GM12874 (cell line): Measurements from ENCODE around the gene BTN3A1.

Experiments used
- TF ChIP-seq, protein P1 (sequence below): IDR thresholded peaks from 2 replicates; pipeline ENCODE4 v1.5.1; 2011; ENCODE audit warnings: low read depth, mild to moderate bottlenecking, control low read depth, low read length, moderate library complexity; ENCODE audit not compliant: insufficient read depth

Gene BTN3A1

DNA sequence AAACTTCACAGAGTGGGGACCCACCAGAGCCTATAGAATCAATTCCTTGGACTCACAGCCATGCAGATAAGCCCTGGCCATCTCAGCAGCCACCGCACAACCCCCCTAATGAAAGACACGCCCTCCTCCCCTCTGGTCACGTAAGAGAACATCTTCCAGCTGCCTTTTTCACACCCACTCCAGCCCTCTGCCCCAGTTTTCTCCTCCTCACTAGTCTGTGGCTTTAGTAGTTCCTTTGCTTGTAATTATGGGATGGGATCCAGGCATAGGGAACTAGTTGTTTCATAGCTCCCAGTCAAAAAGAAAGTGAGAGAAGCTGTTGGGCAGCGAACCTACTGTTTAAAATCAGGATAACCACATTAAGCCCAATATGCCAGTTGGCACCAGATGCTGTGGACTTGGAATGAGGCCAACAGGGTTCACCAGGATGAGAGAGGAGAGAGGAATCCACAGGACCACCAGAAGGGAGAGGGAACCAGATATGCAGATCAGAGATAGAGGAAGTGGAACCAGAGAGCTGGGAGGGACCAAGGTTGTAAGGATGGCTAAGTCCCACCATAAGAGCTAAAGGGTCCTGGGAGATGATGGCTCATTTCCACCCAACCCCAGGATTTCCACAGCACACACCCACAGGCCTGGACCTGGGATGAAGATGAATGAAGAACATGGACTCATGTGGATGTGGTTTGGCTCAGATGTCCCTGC, 9.0 kb upstream of the BTN3A1 start:
- TF ChIP-seq, protein P1, sequence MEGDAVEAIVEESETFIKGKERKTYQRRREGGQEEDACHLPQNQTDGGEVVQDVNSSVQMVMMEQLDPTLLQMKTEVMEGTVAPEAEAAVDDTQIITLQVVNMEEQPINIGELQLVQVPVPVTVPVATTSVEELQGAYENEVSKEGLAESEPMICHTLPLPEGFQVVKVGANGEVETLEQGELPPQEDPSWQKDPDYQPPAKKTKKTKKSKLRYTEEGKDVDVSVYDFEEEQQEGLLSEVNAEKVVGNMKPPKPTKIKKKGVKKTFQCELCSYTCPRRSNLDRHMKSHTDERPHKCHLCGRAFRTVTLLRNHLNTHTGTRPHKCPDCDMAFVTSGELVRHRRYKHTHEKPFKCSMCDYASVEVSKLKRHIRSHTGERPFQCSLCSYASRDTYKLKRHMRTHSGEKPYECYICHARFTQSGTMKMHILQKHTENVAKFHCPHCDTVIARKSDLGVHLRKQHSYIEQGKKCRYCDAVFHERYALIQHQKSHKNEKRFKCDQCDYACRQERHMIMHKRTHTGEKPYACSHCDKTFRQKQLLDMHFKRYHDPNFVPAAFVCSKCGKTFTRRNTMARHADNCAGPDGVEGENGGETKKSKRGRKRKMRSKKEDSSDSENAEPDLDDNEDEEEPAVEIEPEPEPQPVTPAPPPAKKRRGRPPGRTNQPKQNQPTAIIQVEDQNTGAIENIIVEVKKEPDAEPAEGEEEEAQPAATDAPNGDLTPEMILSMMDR = no peak

DNA sequence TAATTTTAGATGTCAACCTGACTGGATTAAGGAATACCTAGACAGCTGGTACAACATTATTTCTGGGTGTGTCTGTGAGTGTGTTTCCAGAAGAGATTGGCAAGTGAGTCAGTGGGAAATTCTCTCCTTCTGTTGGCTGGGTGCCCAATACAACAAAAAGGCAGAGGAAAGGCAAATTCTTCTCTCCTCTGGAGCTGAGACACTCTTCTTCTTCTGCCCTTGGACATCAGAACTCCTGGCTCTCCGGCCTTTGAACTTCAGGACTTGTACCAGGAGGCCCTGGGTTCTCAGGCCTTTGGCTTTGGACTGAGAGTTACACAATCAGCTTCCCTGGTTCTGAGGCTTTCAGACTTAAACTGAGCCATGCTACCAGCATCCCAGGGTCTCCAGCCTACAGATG, 7.8 kb upstream of the BTN3A1 start:
- TF ChIP-seq, protein P1 = no peak

DNA sequence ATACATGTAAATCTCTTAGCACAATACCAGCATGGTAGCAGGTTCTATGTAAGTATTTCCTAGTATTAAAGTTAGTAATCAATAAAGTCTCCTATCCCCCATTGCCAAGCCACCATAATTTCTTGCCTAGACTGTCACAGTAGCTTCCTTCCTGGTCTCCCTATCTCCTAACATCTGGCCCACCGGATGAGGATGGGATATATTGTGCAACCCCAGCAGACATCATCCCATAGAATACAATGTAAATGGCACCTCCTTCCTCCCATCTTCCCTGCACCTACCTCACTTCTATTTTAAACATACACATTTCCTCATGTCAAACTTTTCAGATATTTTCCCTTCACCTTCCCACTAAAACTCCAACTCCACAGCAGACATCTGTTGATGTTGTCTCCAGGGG, 3.5 kb upstream of the BTN3A1 start:
- TF ChIP-seq, protein P1 = no peak

DNA sequence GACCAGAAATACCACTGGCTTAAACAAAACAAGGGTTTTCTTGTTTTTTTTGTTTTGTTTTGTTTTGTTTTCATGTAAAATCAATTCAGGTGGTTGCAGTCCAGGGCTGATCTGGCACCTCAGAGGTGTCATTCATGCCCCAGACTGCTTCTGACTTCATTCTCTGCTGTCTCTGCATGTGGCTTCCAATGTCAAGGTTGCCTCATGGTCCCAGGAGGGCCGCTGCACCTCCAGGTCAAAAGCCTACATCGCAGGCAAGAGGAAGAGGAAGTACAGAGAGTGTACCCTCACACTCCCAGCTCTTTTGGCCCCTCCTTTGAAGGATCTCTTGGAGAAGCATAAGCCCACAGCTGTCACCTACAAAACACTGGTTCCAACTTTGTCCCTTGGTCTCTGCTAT, 1.4 kb upstream of the BTN3A1 start:
- TF ChIP-seq, protein P1 = no peak

DNA sequence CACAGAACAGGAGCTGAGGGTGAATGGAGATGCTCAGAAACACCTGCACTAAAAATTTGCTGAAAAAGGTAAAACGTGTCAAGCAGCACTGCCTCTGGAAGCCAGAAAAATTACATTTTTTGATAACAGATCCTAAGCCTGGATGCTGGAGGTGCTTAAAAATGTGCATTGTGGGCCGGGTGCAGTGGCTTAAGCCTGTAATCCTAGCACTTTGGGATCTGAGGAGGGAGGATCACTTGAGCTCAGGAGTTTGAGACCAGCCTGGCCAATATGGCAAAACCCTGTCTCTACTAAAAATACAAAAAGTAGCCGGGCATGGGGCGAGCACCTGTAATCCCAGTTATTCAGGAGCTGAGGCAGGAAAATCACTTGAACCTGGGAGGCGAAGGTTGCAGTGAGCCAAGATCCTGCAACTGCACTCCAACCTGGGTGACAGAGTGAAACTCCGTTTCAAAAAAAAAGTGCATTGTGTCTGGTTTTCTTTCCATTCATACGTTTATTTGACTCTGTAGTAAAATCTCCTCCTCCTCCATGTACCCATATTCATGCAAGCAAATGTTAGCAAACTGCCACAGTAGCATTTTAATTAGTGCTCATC, 587 bp upstream of the BTN3A1 start:
- TF ChIP-seq, protein P1 = no peak

DNA sequence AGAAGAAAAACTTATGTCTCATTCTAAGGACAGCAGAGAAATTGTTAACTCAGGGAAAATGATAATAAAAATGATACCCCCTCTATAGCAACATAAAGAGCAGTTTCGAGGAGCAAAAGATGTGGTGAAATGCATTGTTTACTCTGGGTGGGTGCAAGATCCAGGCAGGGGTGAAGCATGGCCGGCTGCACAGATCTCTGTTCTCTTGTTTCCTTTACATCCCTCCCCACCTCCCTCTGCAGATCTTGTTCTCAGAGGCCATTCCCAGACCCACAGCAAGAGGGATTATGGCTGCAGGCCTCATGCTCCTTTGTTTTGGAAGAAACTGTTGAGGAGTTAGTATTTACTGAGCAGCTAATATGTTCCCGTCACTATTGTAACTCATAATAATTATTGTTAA, 1.8 kb downstream of the BTN3A1 start:
- TF ChIP-seq, protein P1 = no peak

DNA sequence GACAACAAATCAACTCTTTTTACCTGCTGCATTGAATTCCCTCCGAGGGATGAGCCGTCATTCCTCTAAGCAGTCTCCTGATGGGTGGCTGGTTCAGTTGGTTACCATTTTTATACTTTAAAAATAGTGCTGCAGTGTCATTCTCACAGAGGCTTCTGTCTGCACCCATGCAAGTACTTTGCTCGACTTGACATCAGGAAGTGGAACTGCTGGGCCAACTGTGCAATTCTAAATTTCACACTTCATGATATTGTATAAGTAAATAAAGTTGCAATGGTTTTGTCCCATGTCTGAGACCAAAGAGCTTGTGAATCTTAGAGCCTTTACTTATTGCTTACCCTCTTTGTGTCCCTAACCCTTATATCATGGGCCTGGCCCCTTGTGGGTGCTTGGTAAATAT, 2.5 kb downstream of the BTN3A1 start:
- TF ChIP-seq, protein P1 = no peak
